Panc1 (cell line): Measurements from ENCODE around the gene ARID2.

ENCODE experiments used
- CTCF ChIP-seq: fragments of 450-650 bp; IDR thresholded peaks from 2 replicates; pipeline ENCODE4 v1.5.1; 2017; ENCODE audit warnings: mild to moderate bottlenecking
- POLR2AphosphoS5 ChIP-seq: IDR thresholded peaks from 2 replicates; pipeline ENCODE4 v1.6.1; 2012; ENCODE audit warnings: mild to moderate bottlenecking, low read depth, low read length, moderate library complexity
- TCF7L2 ChIP-seq: IDR thresholded peaks from 2 replicates; pipeline ENCODE4 v1.6.1; 2011; ENCODE audit warnings: mild to moderate bottlenecking, low read depth, low read length, inconsistent platforms

DNA sequence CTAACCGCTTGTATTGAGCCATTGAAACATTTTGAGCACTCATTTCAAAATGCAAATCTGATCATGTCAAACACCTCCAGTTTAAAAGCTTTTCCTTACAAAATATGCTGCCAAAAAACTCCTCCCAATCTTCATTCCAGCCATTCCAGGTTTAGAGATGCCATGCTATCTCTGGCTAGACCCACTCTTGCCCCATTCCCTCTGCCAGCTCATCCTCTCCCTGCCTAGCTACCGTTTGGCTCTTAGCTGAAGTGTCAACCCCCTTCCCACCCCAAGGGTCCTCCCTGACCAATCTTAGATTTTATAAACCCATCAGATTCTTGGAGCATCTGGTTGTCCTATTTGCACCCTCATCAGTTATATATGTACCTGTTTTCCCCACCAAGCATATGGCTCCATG lies 185.9 kb downstream of the ARID2 start:
- TF ChIP-seq CTCF, result no peak
- TF ChIP-seq POLR2AphosphoS5, result no peak
- TF ChIP-seq TCF7L2, result no peak
